ENCODE results near the gene C1QTNF8.

The C1QTNF8 gene

DNA sequence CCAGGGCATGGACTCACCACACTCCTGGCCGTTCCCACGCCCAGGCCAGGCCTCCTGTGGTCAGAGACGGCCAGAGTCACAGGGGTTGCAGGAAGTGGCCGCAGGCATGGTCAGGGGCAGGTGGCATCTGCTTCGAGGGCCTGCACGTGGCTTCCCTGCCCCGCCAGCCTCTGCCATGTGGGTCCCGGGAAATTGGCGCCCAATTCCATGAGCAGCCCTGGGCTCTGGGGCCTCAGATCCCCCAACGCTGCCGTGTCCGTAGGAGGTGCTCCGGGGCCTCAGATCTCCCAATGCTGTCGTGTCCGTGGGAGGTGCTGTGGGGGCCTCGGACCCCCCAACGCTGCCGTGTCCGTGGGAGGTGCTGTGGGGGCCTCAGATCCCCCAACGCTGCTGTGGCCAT is 33.1 kb downstream of the C1QTNF8 start:
- no peak for TF ChIP-seq CTCF (IDR thresholded peaks at IDR 0.05; ENCODE audit: unreplicated experiment in 3 of 3)
- H3K4me3 Mint-ChIP-seq, result no peak overlapping the region
- H3K27ac Mint-ChIP-seq, result no peak overlapping the region
- no peaks in the 10 kb centered on the region for H3K4me1 Mint-ChIP-seq
- H3K36me3 Mint-ChIP-seq (ENCODE audit: low read depth), result peaks cover 5% of the 10 kb centered on the region
- H3K9me3 Mint-ChIP-seq, result peaks cover 5% of the 10 kb centered on the region
- peaks cover 23% of the 10 kb centered on the region for H3K27me3 Mint-ChIP-seq (ENCODE audit: low read depth)

- Mint-ChIP-seq H3K4me3 (no peak overlapping the region), H3K27me3 (ENCODE audit: low read depth) (peaks cover 14% of the 10 kb centered on the region), H3K27ac (no peak overlapping the region), H3K36me3 (ENCODE audit: low read depth) (peaks cover 5% of the 10 kb centered on the region), H3K4me1 (no peaks in the 10 kb centered on the region), H3K9me3 (peaks cover 5% of the 10 kb centered on the region)
- no peak for TF ChIP-seq CTCF (IDR thresholded peaks at IDR 0.05; ENCODE audit: unreplicated experiment in 3 of 3)
Observed at GRCh38 chr16:1061769-1062505, 34.1 kb downstream of the C1QTNF8 start.

- Mint-ChIP-seq H3K27ac (no peak overlapping the region), H3K9me3 (peaks cover 5% of the 10 kb centered on the region), H3K27me3 (ENCODE audit: low read depth) (peaks cover 15% of the 10 kb centered on the region), H3K4me1 (no peaks in the 10 kb centered on the region), H3K36me3 (ENCODE audit: low read depth) (peaks cover 5% of the 10 kb centered on the region), H3K4me3 (no peak overlapping the region)
- no peak for TF ChIP-seq CTCF (IDR thresholded peaks at IDR 0.05; ENCODE audit: unreplicated experiment in 3 of 3)
Observed at GRCh38 chr16:1060416-1061340, 35.4 kb downstream of the C1QTNF8 start.

GRCh38 chr16:1059310-1059709 is 36.7 kb downstream of the C1QTNF8 start:
- TF ChIP-seq CTCF (IDR thresholded peaks at IDR 0.05; ENCODE audit: unreplicated experiment in 3 of 3), result no peak
- no peak overlapping the region for H3K4me3 Mint-ChIP-seq
- no peaks in the 10 kb centered on the region for H3K4me1 Mint-ChIP-seq
- H3K36me3 Mint-ChIP-seq (ENCODE audit: low read depth), result peaks cover 5% of the 10 kb centered on the region
- H3K9me3 Mint-ChIP-seq, result peaks cover 5% of the 10 kb centered on the region
- peak overlapping the region in 1 of 3 experiments; percentile 70 for H3K27ac Mint-ChIP-seq
- H3K27me3 Mint-ChIP-seq (ENCODE audit: low read depth), result peaks cover 11% of the 10 kb centered on the region

DNA sequence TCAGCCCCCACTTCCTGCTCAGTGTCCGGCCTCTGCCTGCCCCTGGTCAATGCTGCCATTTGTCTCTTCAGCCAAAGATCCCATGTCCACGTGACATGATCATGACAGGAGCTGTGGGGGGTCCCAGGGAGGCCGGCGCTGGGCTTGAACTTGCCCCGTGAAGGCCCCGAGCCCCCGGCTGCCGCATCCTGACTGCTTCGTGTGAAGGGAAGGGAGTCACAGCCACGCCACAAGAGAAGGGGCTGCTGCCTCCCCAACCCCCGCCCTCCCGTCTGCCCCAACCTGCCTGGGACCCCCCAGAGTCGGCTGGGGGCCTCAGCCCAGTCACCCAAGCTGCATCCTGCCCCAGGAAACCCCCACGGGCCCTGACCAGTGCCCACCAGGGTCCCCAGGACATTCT is 37.8 kb downstream of the C1QTNF8 start:
- H3K4me3 Mint-ChIP-seq, result no peak overlapping the region
- H3K9me3 Mint-ChIP-seq, result peaks cover 5% of the 10 kb centered on the region
- peaks cover 11% of the 10 kb centered on the region for H3K27me3 Mint-ChIP-seq (ENCODE audit: low read depth)
- peaks cover 5% of the 10 kb centered on the region for H3K36me3 Mint-ChIP-seq (ENCODE audit: low read depth)
- no peak overlapping the region for H3K27ac Mint-ChIP-seq
- no peaks in the 10 kb centered on the region for H3K4me1 Mint-ChIP-seq
- no peak for TF ChIP-seq CTCF (IDR thresholded peaks at IDR 0.05; ENCODE audit: unreplicated experiment in 3 of 3)

All from nephron (organoid).